ENCODE data around the gene PDIK1L. TPM values are rescaled to one million over a fixed set of nuclear protein-coding genes. Genes with fewer than 3 reads are reported as not detected.

The PDIK1L gene
- total RNA-seq, 2 donors from 2014 or later, result 10.5 TPM

DNA sequence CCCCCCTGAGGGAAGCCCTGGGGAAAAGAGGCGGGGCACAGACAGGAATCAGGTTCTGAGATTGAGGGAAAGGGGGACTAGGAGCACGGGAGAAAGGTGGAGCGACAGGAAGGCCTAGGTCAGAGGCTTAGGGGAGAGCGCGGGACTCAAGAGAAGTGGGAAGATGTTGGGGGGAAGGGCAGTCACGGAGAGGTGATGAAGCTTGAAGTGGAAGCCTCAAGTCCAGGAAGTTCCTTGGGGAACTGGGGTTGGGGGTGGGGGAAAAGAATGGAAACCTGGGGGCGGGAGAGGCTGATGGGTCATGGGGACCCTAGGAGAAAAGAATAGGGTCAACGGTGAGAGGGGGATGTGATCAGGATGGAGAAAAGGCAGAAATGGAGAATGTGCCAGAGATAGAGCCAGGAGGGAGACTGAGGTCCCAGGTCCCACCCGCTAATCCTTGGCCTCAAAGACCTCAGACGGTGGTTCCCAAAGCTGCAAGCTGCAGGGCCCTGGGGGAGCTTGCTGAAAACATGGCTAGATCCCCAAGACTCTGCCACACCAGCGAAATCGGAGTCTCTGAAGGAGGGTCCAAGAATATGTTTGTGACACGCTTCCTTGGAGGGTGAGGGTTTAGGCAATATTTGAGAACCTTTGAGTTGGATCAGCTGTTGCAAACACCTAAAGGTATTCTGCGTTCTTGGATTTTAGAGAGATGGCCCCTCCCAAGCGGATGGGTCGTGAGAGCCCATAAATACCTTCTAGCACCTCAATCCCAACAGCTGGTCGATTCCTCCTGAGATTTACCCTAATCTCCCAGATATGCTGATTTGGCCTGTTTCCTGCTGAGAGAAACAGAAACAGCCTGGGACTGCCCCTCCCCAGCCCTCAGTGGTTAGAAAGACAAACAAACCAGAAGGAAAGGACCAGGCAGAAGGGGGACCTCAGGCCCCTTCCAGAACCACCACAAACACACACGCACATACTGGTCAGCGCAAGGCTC is 53.5 kb downstream of the PDIK1L start:
- no peak overlapping the region for H3K27ac ChIP-seq
- H3K9me3 ChIP-seq, result no peaks in the 10 kb centered on the region
- TF ChIP-seq, protein P1, sequence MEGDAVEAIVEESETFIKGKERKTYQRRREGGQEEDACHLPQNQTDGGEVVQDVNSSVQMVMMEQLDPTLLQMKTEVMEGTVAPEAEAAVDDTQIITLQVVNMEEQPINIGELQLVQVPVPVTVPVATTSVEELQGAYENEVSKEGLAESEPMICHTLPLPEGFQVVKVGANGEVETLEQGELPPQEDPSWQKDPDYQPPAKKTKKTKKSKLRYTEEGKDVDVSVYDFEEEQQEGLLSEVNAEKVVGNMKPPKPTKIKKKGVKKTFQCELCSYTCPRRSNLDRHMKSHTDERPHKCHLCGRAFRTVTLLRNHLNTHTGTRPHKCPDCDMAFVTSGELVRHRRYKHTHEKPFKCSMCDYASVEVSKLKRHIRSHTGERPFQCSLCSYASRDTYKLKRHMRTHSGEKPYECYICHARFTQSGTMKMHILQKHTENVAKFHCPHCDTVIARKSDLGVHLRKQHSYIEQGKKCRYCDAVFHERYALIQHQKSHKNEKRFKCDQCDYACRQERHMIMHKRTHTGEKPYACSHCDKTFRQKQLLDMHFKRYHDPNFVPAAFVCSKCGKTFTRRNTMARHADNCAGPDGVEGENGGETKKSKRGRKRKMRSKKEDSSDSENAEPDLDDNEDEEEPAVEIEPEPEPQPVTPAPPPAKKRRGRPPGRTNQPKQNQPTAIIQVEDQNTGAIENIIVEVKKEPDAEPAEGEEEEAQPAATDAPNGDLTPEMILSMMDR (IDR thresholded peaks at IDR 0.05), result no peak
- no peak for TF ChIP-seq POLR2AphosphoS5 (IDR thresholded peaks at IDR 0.05)
- no peak for TF ChIP-seq POLR2A (IDR thresholded peaks at IDR 0.05)
- H3K4me1 ChIP-seq (replicated peaks), result peaks cover 4% of the 10 kb centered on the region
- H3K36me3 ChIP-seq, result no peaks in the 10 kb centered on the region
- intact Hi-C loops (cut with DNase I), result loop anchor here (5.0 kb wide), 2 partner anchors 63 to 157 kb away; no protein-coding TSS in a partner anchor
- no peak overlapping the region for H3K4me3 ChIP-seq
- DNase-seq (ENCODE audit: low spot score), result no peak
- 71% methylated on average over 19 of the region's 19 CpGs for WGBS
- no peaks in the 10 kb centered on the region for H3K27me3 ChIP-seq (replicated peaks; ENCODE audit: insufficient read depth)

DNA sequence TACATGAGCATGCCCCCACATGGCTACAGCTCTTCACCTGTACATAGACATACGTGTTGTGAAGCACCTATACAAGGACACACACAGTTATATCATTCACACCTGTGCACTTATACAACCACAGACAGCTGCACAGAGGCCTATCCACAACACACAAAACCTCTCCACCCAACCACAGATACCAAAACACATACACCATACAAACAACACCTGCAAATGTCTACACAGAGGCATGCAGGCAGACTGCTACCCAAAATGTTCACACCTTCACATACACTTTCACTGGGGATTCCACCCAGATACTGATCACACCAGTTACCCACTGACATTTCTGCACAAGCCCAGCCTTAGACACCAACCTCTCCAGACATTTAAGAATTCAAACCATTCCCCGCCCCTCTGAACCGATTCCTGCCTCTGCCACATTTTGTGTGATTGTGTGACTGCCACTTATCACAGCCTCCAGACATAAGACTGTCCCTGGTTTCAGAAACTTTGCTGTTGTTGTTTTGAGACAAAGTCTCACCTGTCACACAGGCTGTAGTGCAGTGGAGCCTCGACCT is 55.2 kb downstream of the PDIK1L start:
- TF ChIP-seq POLR2A (IDR thresholded peaks at IDR 0.05) (no peak), POLR2AphosphoS5 (IDR thresholded peaks at IDR 0.05) (no peak)
- TF ChIP-seq, protein P1 (IDR thresholded peaks at IDR 0.05), result no peak
- H3K27ac ChIP-seq, result no peak overlapping the region
- H3K36me3 ChIP-seq, result no peaks in the 10 kb centered on the region
- intact Hi-C loops (cut with DNase I), result loop anchor here (5.0 kb wide), 1 partner anchor 156 kb away; no protein-coding TSS in a partner anchor
- 75% methylated on average over 4 of the region's 4 CpGs for WGBS
- H3K9me3 ChIP-seq, result no peaks in the 10 kb centered on the region
- no peaks in the 10 kb centered on the region for H3K4me1 ChIP-seq (replicated peaks)
- no peak overlapping the region for H3K4me3 ChIP-seq
- H3K27me3 ChIP-seq (replicated peaks; ENCODE audit: insufficient read depth), result no peaks in the 10 kb centered on the region
- no peak for DNase-seq (ENCODE audit: low spot score)

DNA sequence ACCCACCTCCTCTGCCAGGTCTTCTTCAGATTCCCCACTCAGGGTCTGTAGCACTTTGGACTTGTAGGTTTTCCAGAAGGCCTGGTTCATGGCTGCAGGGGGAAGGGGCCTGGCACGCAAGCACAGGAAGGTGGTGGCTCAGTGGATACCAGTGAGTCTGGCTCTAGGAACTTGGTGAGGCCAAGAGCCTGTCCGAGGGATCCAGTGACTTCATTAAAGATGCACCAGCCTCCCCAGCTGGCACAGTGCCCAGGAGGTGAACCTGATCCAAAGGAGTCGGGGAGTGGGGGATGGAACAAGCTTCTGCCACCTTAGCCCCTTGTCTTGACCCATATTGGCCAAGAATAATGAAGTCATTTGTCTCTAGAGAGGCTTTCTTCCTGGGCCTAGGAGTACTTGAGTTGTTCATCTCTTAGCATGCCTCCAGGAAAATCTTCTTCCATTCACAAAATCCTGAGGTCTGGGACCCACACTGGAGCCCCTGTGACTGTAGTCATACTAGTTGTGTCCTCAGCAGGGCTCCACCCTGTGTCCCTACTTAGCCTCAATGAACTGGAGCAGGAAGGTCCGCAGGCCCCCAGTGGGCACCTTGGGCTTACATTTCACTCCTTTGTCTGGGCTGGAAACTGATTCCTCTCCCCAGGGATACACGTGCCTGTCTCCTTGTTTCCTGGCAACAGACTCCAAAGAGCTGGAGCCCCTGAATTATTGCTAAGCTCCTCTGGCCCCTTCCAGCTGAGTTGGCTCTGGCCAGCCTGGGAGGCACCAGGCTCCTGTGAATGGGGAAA is 57.0 kb downstream of the PDIK1L start, which contains the start of gene C1orf232:
Gene C1orf232 (minus strand): TSS at position 554 of the 788 bp plus-strand sequence. CDS start 464 bp downstream, at position 90.
- no peak for TF ChIP-seq POLR2AphosphoS5 (IDR thresholded peaks at IDR 0.05)
- no peak for TF ChIP-seq POLR2A (IDR thresholded peaks at IDR 0.05)
- TF ChIP-seq, protein P1 (IDR thresholded peaks at IDR 0.05), result no peak
- no peaks in the 10 kb centered on the region for H3K36me3 ChIP-seq
- 52% methylated on average over 5 of the region's 5 CpGs for WGBS
- no peaks in the 10 kb centered on the region for H3K9me3 ChIP-seq
- peak within 1 kb of the TSS; percentile 75 to 95 for H3K4me3 ChIP-seq
- intact Hi-C loops (cut with DNase I), result loop anchor here (2.0 to 5.0 kb wide), 2 partner anchors 64 to 154 kb away; no protein-coding TSS in a partner anchor
- H3K27ac ChIP-seq, result peak within 1 kb of the TSS; percentile 68 to 77
- H3K27me3 ChIP-seq (replicated peaks; ENCODE audit: insufficient read depth), result no peaks in the 10 kb centered on the region
- H3K4me1 ChIP-seq (replicated peaks), result no peaks in the 10 kb centered on the region
- no peak for DNase-seq (ENCODE audit: low spot score)

DNA sequence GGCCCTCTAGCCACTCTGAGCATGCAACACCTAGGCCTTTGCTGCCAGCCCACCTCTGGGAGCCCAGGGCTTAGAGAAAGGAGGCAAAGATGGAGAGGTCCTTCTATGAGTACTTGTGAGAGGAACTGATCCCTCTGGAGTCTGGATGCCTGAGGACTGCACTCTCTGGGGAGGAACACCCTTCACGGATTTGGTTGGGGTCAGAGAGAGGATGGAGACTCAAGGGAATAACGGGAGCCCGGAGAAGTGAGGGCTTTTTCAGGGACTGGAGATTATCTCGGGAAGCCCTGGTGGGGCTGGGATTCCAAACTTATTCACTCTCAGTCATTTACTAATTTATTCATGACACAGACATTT is 57.6 kb downstream of the PDIK1L start:
- 73% methylated on average over 4 of the region's 4 CpGs for WGBS
- H3K9me3 ChIP-seq, result no peaks in the 10 kb centered on the region
- no peak for DNase-seq (ENCODE audit: low spot score)
- H3K27ac ChIP-seq, result peak overlapping the region; percentile 68 to 77
- TF ChIP-seq POLR2AphosphoS5 (IDR thresholded peaks at IDR 0.05) (no peak), POLR2A (IDR thresholded peaks at IDR 0.05) (no peak)
- TF ChIP-seq, protein P1 (IDR thresholded peaks at IDR 0.05), result no peak
- H3K36me3 ChIP-seq, result no peaks in the 10 kb centered on the region
- H3K27me3 ChIP-seq (replicated peaks; ENCODE audit: insufficient read depth), result no peaks in the 10 kb centered on the region
- H3K4me3 ChIP-seq, result peak overlapping the region; percentile 75 to 95
- intact Hi-C loops (cut with DNase I), result loop anchor here (2.0 to 5.0 kb wide), 2 partner anchors 64 to 153 kb away; no protein-coding TSS in a partner anchor
- no peaks in the 10 kb centered on the region for H3K4me1 ChIP-seq (replicated peaks)
